Smooth muscle cell (in vitro differentiated cells): ENCODE data around the gene ULK2. TPM values are rescaled to one million over a fixed set of nuclear protein-coding genes. Genes with fewer than 3 reads are reported as not detected.

Experiments
- DNase-seq: peaks from one replicate; lab custom pipeline; 2025; ENCODE audit not compliant: unreplicated experiment; lab: John Stamatoyannopoulos, UW
- H2AFZ ChIP-seq: fragments of 200-600 bp; sonication (generic); 2 replicates; pipeline ENCODE4 v1.6.0; 2016; ENCODE audit warnings: antibody characterized with exemption, low read depth, mild to moderate bottlenecking
- H3F3A ChIP-seq: fragments of 200-600 bp; sonication (generic); 2 replicates; pipeline ENCODE4 v1.6.0; 2017; ENCODE audit warnings: antibody characterized with exemption, low read depth
- H3K27ac ChIP-seq: fragments of 200-600 bp; sonication (generic); 2 replicates; pipeline ENCODE4 v1.5.1; 2016; ENCODE audit warnings: low read depth, mild to moderate bottlenecking
- H3K27me3 ChIP-seq: fragments of 200-600 bp; sonication (generic); 2 replicates; pipeline ENCODE4 v1.6.1; 2016; ENCODE audit warnings: low read depth, mild to moderate bottlenecking
- H3K36me3 ChIP-seq: fragments of 200-600 bp; sonication (generic); 2 replicates; pipeline ENCODE4 v1.5.1; 2016; ENCODE audit warnings: low read depth
- H3K4me1 ChIP-seq: fragments of 200-600 bp; sonication (generic); 2 replicates; pipeline ENCODE4 v1.5.1; 2016; ENCODE audit warnings: low read depth
- H3K4me2 ChIP-seq: fragments of 200-600 bp; sonication (generic); 2 replicates; pipeline ENCODE4 v1.6.0; 2016; ENCODE audit warnings: mild to moderate bottlenecking
- H3K4me3 ChIP-seq: fragments of 200-600 bp; sonication (generic); 2 replicates; pipeline ENCODE4 v1.5.1; 2016; ENCODE audit warnings: mild to moderate bottlenecking
- H3K79me2 ChIP-seq: fragments of 200-600 bp; sonication (generic); 2 replicates; pipeline ENCODE4 v1.6.0; 2016; ENCODE audit warnings: low read depth, mild to moderate bottlenecking
- H3K9ac ChIP-seq: fragments of 200-600 bp; sonication (generic); 2 replicates; pipeline ENCODE4 v1.6.0; 2016; ENCODE audit warnings: low read depth
- H3K9me3 ChIP-seq: fragments of 200-600 bp; sonication (generic); replicated peaks from 2 replicates; pipeline ENCODE4 v1.5.1; 2016; ENCODE audit warnings: low read depth
- H4K20me1 ChIP-seq: fragments of 200-600 bp; sonication (generic); 2 replicates; pipeline ENCODE4 v1.6.0; 2016; ENCODE audit warnings: low read depth
- CTCF ChIP-seq: fragments of 200-600 bp; sonication (generic); IDR thresholded peaks from 2 replicates; pipeline ENCODE4 v1.5.1; 2017; ENCODE audit warnings: borderline replicate concordance, mild to moderate bottlenecking, antibody characterized with exemption; ENCODE audit not compliant: insufficient read depth, poor library complexity, severe bottlenecking
- WGBS: methylation state at CpG from one replicate; pipeline ENCODE4 v1.1.7; 2016; ENCODE audit warnings: low lambda C conversion rate; 5-methylcytosine and 5-hydroxymethylcytosine counted together
- polyA plus RNA-seq: library from polyadenylated mRNA; unstranded; fragments of >200 nt; fragmentation: Nextera tagmentation; extraction: Ambion mirVana; gene quantifications from 2 replicates; pipeline ENCODE4 v1.2.1, GENCODE V29; 2016
- total RNA-seq: library from RNA; depleted of rRNA; stranded (reverse); fragments of >200 nt; gene quantifications from 2 replicates; pipeline ENCODE4 v1.2.3, GENCODE V29; 2014

Gene ULK2
- total and polyA plus RNA-seq, 2 experiments from 2014 or later: 9.7 to 24.0 TPM

DNA sequence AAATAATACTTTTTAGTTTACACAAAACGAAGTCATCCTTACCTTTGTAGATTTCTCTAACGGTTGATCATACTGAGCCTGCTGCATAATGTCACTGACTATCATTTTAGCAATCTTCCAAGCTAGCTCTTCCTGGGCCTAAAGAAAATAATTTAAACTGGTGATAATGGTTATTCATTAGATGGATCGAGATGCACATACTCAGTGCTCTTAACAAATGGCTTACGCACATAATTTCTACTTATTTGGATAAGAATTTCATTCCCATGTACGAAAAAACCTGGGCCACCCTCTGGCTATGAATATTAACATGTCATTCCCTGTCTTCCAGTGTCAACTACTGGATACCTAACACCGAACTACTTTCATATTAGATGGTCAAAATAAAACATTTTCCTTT is 41.4 kb upstream of the ULK2 start:
- Histone ChIP-seq H3F3A (peaks cover 8% of the 10 kb centered on the region), H4K20me1 (peaks cover 6% of the 10 kb centered on the region), H3K4me2 (no peak overlapping the region), H3K9me3 (no peaks in the 10 kb centered on the region), H3K79me2 (no peaks in the 10 kb centered on the region), H3K27me3 (no peaks in the 10 kb centered on the region), H2AFZ (no peak overlapping the region), H3K27ac (no peak overlapping the region), H3K4me3 (no peak overlapping the region), H3K9ac (no peak overlapping the region), H3K4me1 (no peaks in the 10 kb centered on the region), H3K36me3 (peaks cover 4% of the 10 kb centered on the region)
- no peak for DNase-seq
- WGBS: 97% methylated on average over 6 of the region's 6 CpGs
- TF ChIP-seq CTCF: no peak

DNA sequence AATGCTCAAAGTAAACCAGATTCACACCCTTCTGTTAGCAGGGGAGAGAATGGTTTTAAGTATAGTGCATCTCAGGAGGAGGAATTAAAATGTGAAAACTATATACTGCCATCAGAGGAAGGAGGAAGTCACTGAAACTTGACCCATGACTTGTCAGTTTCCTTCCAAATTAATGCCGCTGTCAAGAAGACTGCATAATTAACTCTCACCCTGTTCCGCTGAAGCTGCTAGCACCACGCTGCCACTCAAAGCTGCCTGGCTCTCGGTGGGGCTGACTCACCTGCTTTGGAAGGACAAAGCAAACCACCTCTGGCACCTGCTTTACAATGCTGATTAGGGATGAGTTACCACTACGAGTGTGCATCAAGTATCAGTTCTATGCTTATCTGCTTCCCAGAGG is 37.8 kb upstream of the ULK2 start:
- no peaks in the 10 kb centered on the region for H3K4me1 ChIP-seq
- no peak for DNase-seq
- WGBS: 88% methylated on average over 5 of the region's 5 CpGs
- H3K9ac ChIP-seq: no peak overlapping the region
- H3K9me3 ChIP-seq: no peaks in the 10 kb centered on the region
- H3K27me3 ChIP-seq: no peaks in the 10 kb centered on the region
- H3K4me3 ChIP-seq: no peak overlapping the region
- H3K4me2 ChIP-seq: no peak overlapping the region
- peaks cover 8% of the 10 kb centered on the region for H3F3A ChIP-seq
- H3K27ac ChIP-seq: no peak overlapping the region
- H4K20me1 ChIP-seq: peaks cover 6% of the 10 kb centered on the region
- H3K79me2 ChIP-seq: no peaks in the 10 kb centered on the region
- no peak overlapping the region for H2AFZ ChIP-seq
- H3K36me3 ChIP-seq: peaks cover 4% of the 10 kb centered on the region
- TF ChIP-seq CTCF: no peak

DNA sequence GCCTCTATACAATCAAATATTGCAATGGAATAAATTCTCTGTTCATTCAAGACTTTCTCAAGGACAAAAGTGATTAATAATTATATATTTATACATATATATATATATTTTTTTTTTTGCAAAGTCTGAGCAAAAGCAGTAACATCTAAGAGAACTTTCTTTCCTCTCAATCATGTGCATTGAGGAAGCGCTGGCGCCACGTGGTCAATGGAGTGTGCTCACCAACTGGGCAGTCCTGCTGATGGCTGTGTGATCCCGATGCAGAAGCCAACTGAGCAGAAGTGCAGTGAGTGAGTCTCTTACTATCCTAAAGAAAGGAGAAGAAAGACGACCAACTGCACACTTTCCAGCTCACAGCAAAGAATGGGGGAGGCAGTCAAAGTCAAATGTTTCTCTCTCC is 37.2 kb upstream of the ULK2 start:
- Histone ChIP-seq H2AFZ (no peak overlapping the region), H4K20me1 (peaks cover 6% of the 10 kb centered on the region), H3K27me3 (no peaks in the 10 kb centered on the region), H3K36me3 (peaks cover 4% of the 10 kb centered on the region), H3K4me2 (no peak overlapping the region), H3K27ac (no peak overlapping the region), H3F3A (peaks cover 8% of the 10 kb centered on the region), H3K4me3 (no peak overlapping the region), H3K4me1 (no peaks in the 10 kb centered on the region), H3K9me3 (no peaks in the 10 kb centered on the region), H3K9ac (no peak overlapping the region), H3K79me2 (no peaks in the 10 kb centered on the region)
- no peak for TF ChIP-seq CTCF
- 95% methylated on average over 5 of the region's 5 CpGs for WGBS
- DNase-seq: no peak

- no peak for TF ChIP-seq CTCF
- peaks cover 8% of the 10 kb centered on the region for H3F3A ChIP-seq
- H2AFZ ChIP-seq: no peak overlapping the region
- no peak for DNase-seq
- H3K27ac ChIP-seq: peak overlapping the region; percentile 63
- peaks cover 6% of the 10 kb centered on the region for H4K20me1 ChIP-seq
- H3K79me2 ChIP-seq: no peaks in the 10 kb centered on the region
- H3K36me3 ChIP-seq: peaks cover 4% of the 10 kb centered on the region
- H3K9me3 ChIP-seq: no peaks in the 10 kb centered on the region
- H3K4me1 ChIP-seq: no peaks in the 10 kb centered on the region
- H3K27me3 ChIP-seq: no peaks in the 10 kb centered on the region
- no peak overlapping the region for H3K4me2 ChIP-seq
- H3K9ac ChIP-seq: no peak overlapping the region
- no peak overlapping the region for H3K4me3 ChIP-seq
Measured at GRCh38 chr17:19904412-19904811, 36.7 kb upstream of the ULK2 start.
